ENCODE results near the gene NTRK3.
A peak's percentile ranks its signal among the peaks of the same experiment; 100 is the strongest.

NTRK3 gene

GRCh38 chr15:88256279-88257230 lies at the start of gene NTRK3:
TSS of gene NTRK3 (minus strand) at chr15:88256739. CDS start at chr15:88256153, 586 bp downstream.
- peak; percentile 40 for DNase-seq (ENCODE audit: low spot score)

- no peak for DNase-seq (ENCODE audit: low spot score)
Observed at GRCh38 chr15:88303395-88303794, 46.9 kb upstream of the NTRK3 start.

GRCh38 chr15:88302373-88302772 lies 45.8 kb upstream of the NTRK3 start:
- no peak for DNase-seq (ENCODE audit: low spot score)

DNA sequence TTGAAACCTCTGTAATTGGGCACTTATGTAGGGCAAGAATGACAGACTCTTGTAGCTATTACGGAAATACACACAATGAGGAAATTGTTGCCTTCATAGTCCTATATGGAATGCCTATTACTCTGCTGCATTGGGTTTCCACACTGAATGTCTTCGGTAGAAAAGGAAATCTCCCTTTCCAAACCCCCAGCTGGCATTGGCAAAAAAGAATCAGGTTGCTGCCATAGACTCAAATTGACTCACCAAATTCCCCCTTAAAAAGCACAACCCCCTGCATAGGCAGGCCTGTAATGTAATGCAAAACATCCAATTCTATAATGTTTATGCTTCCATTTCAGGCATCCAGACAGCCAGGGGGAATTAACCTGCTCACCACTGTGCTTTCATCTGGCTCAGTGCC lies 44.8 kb upstream of the NTRK3 start:
- no peak for DNase-seq (ENCODE audit: low spot score)

- no peak for DNase-seq (ENCODE audit: low spot score)
Observed at GRCh38 chr15:88300861-88301260, 44.3 kb upstream of the NTRK3 start.

- no peak for DNase-seq (ENCODE audit: low spot score)
Observed at GRCh38 chr15:88300089-88300488, 43.5 kb upstream of the NTRK3 start.

DNA sequence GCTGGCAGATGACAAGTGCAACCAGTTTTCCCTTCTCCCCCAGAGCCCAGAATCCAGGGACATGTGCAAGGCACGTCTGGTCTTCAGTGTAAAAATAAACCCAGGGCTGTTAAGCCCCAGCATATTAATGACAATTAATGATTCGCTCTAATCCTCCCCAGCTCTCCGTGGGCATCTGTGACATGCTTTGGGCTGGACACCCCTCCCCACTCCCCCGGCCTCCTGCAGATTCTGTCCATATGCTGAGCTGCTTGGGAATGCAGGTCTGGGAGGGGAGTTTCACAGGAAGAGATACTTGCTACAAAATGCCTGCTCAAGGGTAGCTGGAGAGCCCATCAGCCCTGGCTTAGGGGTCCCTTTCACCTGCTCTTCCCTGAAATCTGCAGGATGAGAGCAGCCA lies 43.0 kb upstream of the NTRK3 start:
- no peak for DNase-seq (ENCODE audit: low spot score)

- DNase-seq (ENCODE audit: low spot score), result no peak
Observed at GRCh38 chr15:88288661-88289060, 32.1 kb upstream of the NTRK3 start.

- DNase-seq (ENCODE audit: low spot score), result no peak
Observed at GRCh38 chr15:88288206-88288605, 31.7 kb upstream of the NTRK3 start.

- DNase-seq (ENCODE audit: low spot score), result no peak
Observed at GRCh38 chr15:88284318-88284998, 27.9 kb upstream of the NTRK3 start.

DNA sequence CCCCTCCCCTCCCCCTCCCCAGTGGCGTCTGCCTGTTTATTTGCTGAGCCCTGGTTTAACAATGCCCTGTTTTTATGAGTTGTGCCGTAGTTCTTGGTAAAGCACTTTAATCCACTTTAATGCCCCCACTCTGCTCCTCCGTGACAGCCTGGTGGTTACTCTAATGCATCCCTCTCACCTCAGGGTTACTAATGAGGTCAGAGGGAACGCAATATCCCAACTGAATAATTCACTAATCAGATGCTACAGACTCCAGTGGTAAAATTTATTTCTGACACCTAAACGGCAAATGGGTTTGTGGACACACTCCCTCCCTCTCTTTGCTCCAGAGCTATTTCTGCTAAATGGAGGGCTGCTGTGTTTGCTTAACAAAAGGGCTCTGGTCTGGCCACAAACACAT lies 26.1 kb upstream of the NTRK3 start:
- no peak for DNase-seq (ENCODE audit: low spot score)

GRCh38 chr15:88276821-88277410 lies 20.4 kb upstream of the NTRK3 start:
- DNase-seq (ENCODE audit: low spot score), result no peak

DNA sequence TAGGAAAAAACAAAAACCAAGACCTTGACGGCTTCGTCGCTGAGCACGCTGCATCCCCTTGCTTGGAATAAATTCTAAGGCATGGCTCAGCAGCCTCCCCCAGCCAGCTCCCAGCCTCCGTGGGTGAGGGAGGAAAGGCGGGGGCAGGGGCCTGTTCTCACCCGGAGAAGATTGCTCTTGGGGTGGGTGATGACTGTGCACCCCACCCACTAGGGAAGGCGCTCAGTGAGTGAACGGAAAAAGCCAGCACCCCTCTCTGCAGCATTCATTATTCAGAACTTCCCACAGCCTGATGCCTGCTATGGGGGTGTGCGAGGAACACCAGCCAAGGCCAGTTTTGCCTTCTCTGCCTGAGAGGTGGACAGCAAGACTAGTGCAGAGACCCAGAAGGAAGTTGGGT lies 19.3 kb upstream of the NTRK3 start:
- no peak for DNase-seq (ENCODE audit: low spot score)

- DNase-seq (ENCODE audit: low spot score), result peak; percentile 94
Observed at GRCh38 chr15:88274553-88275460, 18.3 kb upstream of the NTRK3 start.

DNA sequence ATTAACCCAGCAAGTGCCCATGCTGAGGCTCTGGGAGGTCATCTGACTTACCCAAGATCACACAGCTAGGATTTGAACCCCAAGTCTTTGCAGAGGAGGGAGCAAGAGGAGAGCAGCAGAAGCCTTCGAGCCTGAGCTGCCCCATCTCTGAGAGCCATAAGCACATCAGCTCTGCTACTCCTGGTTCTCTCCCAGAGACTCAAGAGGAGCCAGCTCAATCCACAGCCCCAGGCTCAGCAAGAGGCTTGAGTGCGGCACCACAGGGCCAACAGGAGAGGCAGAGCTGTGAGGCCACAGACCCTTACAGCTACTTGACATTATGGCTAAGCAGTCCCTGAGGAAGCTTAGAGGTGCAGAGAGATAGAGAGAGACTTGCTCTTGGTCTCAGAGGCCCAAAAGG lies 15.9 kb upstream of the NTRK3 start:
- DNase-seq (ENCODE audit: low spot score), result no peak

DNA sequence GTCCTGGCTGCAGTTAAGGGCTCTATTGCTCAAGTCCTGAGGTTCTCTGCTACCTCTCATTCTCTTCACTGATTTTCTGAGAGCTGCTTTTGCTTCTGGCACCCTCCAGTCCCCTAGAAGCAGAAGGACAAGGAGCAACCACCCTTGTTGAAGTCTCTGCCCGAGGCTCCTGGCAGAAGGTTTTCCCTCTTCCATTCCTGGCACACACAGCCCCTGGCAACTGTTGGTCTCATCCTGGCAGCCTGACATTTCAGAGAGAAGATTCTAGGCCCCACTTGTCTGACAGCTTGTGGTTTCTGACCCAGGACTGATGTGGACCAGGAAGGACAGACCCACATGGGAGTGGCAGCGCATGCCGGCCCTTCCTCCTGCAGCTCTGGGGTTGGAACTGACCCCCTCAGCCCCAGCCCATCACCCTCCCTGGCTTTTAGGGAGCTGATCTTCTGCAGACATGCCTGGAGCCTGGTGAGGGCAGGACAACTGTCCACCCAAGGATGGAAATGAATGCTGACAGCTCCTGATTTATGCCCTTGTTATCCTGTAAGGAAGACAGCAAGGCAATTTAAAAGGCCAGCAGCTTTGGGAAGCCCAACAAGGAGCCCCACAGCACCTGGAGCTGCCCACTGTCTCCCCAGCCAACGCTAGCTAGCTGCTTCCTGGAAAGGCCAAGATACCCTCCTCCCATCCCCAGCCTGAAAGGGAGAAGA lies 13.0 kb upstream of the NTRK3 start:
- no peak for DNase-seq (ENCODE audit: low spot score)

DNA sequence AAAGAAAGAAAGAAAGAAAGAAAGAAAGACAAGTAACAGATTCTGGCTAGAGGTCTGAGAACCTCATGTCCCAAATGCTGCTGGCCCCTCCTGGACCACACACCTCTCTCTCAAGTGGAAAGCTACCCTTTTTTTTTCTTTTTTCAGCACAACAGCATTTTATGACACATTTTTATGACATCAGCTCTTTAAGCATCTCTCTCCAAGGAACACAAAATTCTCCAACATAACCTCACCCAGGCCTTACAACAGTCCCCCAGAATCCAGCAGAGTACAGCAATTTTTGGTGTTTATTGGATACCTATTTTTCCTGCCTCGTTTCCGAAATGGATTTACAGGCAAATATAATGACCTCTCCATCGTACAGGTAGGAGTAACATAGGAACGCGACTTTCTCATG lies 11.2 kb upstream of the NTRK3 start:
- DNase-seq (ENCODE audit: low spot score), result peak; percentile 21

DNA sequence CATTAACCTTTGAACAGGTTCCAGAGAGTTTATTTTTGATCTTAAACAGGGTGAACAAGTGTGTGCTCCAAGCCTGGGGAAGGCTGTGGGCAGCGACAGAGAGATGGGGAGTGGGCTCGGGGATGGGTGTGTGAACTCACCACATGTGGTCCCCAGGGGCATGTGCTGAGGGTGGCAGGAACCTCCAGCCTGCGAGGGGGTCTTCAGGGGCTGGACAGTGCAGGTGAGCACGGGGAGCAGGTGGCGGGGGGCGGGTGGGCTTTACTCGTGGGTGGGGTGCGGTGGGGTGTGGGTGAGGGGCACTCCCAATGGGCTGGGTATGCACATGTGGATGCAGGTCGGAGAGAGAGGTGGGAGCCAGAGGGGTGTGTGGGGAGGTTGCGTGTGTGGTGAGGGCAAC lies 9.6 kb upstream of the NTRK3 start:
- no peak for DNase-seq (ENCODE audit: low spot score)

DNA sequence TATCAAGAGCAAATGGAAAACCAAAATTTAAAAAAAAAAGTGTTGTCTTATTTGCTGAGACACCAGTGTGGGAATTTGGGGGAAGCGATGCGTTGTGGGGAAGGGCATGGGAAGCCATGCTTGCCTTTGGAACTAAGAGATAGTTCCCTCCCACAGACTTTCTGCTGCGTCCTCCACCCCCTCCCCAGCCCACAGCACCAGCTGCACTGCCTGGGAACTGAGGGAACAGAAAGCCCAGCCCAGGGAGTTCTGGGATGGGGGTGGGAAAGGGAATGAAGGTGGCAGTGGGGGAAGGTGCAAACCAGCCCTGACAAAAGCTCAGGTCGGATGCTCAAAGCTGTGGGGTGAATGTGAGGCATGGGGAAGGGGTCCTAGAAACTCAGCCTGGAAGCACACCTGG lies 8.1 kb upstream of the NTRK3 start:
- DNase-seq (ENCODE audit: low spot score), result no peak

- DNase-seq (ENCODE audit: low spot score), result no peak
Observed at GRCh38 chr15:88262064-88262463, 5.5 kb upstream of the NTRK3 start.

- DNase-seq (ENCODE audit: low spot score), result no peak
Observed at GRCh38 chr15:88258093-88258641, 1.6 kb upstream of the NTRK3 start.

Measured in AG20443 (cell line).